Measurements from ENCODE around the gene GPSM3. TPM values are rescaled to one million over a fixed set of nuclear protein-coding genes. Genes with fewer than 3 reads are reported as not detected.
"Not testable (repeated sequence)": the region's sequence is repeated elsewhere in the genome, so short reads cannot be mapped to it uniquely, and the experiment has no call there.

GPSM3 gene
- total RNA-seq, 2 donors from 2014 or later, result 84.9 to 151 TPM

GRCh38 chr6:32191696-32192607 lies 491 bp downstream of the GPSM3 start:
- ATAC-seq (no peak), DNase-seq (ENCODE audit: low spot score in 2 of 2) (peak in 1 of 2 donors; percentile 69)
- no peaks in the 10 kb centered on the region for H3K9me3 Mint-ChIP-seq
- peak overlapping the region; percentile 94 to 97 for H3K27ac Mint-ChIP-seq
- peaks cover 37 to 41% of the 10 kb centered on the region in 2 donors for H3K36me3 Mint-ChIP-seq

GRCh38 chr6:32190911-32191677 lies 1.3 kb downstream of the GPSM3 start:
- DNase-seq (ENCODE audit: low spot score in 2 of 2), result no peak
- Mint-ChIP-seq H3K27ac (peak overlapping the region; percentile 94 to 97), H3K36me3 (peaks cover 45 to 50% of the 10 kb centered on the region in 2 donors), H3K9me3 (no peaks in the 10 kb centered on the region)
- ATAC-seq, result no peak

GRCh38 chr6:32190054-32190851 lies 2.2 kb downstream of the GPSM3 start, which contains the start of gene PBX2:
Gene PBX2, minus strand, starts transcription at chr6:32190202. Its CDS starts 287 bp downstream, at chr6:32189915.
- DNase-seq (ENCODE audit: low spot score in 2 of 2), result peak; percentile 64 to 77
- peak; percentile 65 to 72 for ATAC-seq
- peaks cover 45 to 57% of the 10 kb centered on the region in 2 donors for H3K36me3 Mint-ChIP-seq
- H3K9me3 Mint-ChIP-seq, result no peaks in the 10 kb centered on the region
- H3K27ac Mint-ChIP-seq, result peak within 1 kb of the TSS; percentile 94 to 97

- H3K36me3 Mint-ChIP-seq, result peaks cover 45 to 57% of the 10 kb centered on the region in 2 donors
- H3K9me3 Mint-ChIP-seq, result no peaks in the 10 kb centered on the region
- H3K27ac Mint-ChIP-seq, result peak overlapping the region in 1 of 2 donors; percentile 94
- DNase-seq (ENCODE audit: low spot score in 2 of 2), result no peak
- no peak for ATAC-seq
These were observed 2.7 kb downstream of the GPSM3 start for GRCh38 chr6:32189742-32190053.

GRCh38 chr6:32189069-32189741 lies 3.2 kb downstream of the GPSM3 start:
- no peaks in the 10 kb centered on the region for H3K9me3 Mint-ChIP-seq
- peak overlapping the region; percentile 94 to 95 for H3K27ac Mint-ChIP-seq
- DNase-seq (ENCODE audit: low spot score in 2 of 2) (no peak), ATAC-seq (no peak)
- H3K36me3 Mint-ChIP-seq, result peaks cover 45 to 57% of the 10 kb centered on the region in 2 donors

GRCh38 chr6:32188381-32189068 lies 3.9 kb downstream of the GPSM3 start:
- DNase-seq (ENCODE audit: low spot score in 2 of 2), result no peak
- ATAC-seq, result no peak
- H3K36me3 Mint-ChIP-seq, result peaks cover 45 to 57% of the 10 kb centered on the region in 2 donors
- peak overlapping the region; percentile 94 to 95 for H3K27ac Mint-ChIP-seq
- no peaks in the 10 kb centered on the region for H3K9me3 Mint-ChIP-seq

- peaks cover 45 to 57% of the 10 kb centered on the region in 2 donors for H3K36me3 Mint-ChIP-seq
- not testable (repeated sequence) for ATAC-seq; H3K9me3 Mint-ChIP-seq; DNase-seq (ENCODE audit: low spot score in 2 of 2)
- H3K27ac Mint-ChIP-seq, result peak overlapping the region; percentile 94 to 95
These were observed 4.6 kb downstream of the GPSM3 start for GRCh38 chr6:32187725-32188380.

- no peaks in the 10 kb centered on the region for H3K9me3 Mint-ChIP-seq
- peak overlapping the region; percentile 94 for H3K27ac Mint-ChIP-seq
- no peak for DNase-seq (ENCODE audit: low spot score in 2 of 2)
- ATAC-seq, result no peak
- peaks cover 45 to 51% of the 10 kb centered on the region in 2 donors for H3K36me3 Mint-ChIP-seq
These were observed 5.3 kb downstream of the GPSM3 start for GRCh38 chr6:32187009-32187709.

GRCh38 chr6:32186151-32186840 lies 6.1 kb downstream of the GPSM3 start:
- Mint-ChIP-seq H3K27ac (peak overlapping the region; percentile 94), H3K36me3 (peaks cover 37 to 43% of the 10 kb centered on the region in 2 donors)
- not testable (repeated sequence) for H3K9me3 Mint-ChIP-seq; DNase-seq (ENCODE audit: low spot score in 2 of 2)
- ATAC-seq, result peak in 1 of 2 donors; percentile 3

- H3K9me3 Mint-ChIP-seq; DNase-seq (ENCODE audit: low spot score in 2 of 2): not testable (repeated sequence)
- peaks cover 33 to 43% of the 10 kb centered on the region in 2 donors for H3K36me3 Mint-ChIP-seq
- peak overlapping the region; percentile 92 to 94 for H3K27ac Mint-ChIP-seq
- ATAC-seq, result peak; percentile 45 to 60
These were observed 6.7 kb downstream of the GPSM3 start for GRCh38 chr6:32185681-32186131.

GRCh38 chr6:32184084-32184640 lies 8.3 kb downstream of the GPSM3 start, which contains the start of gene AGER:
Gene AGER, minus strand, starts transcription at chr6:32184253. Its CDS starts 31 bp downstream, at chr6:32184222.
- DNase-seq (ENCODE audit: low spot score in 2 of 2) (no peak), ATAC-seq (no peak)
- Mint-ChIP-seq H3K36me3 (peaks cover 38 to 52% of the 10 kb centered on the region in 2 donors), H3K9me3 (no peaks in the 10 kb centered on the region), H3K27ac (peak within 1 kb of the TSS in 1 of 2 donors; percentile 57)

GRCh38 chr6:32183483-32184083 lies 8.9 kb downstream of the GPSM3 start:
- Mint-ChIP-seq H3K27ac (peak overlapping the region in 1 of 2 donors; percentile 57), H3K9me3 (no peaks in the 10 kb centered on the region), H3K36me3 (peaks cover 38 to 52% of the 10 kb centered on the region in 2 donors)
- DNase-seq (ENCODE audit: low spot score in 2 of 2) (no peak), ATAC-seq (no peak)

- Mint-ChIP-seq H3K9me3 (no peaks in the 10 kb centered on the region), H3K36me3 (peaks cover 36 to 52% of the 10 kb centered on the region in 2 donors), H3K27ac (peak overlapping the region; percentile 57 to 69)
- DNase-seq (ENCODE audit: low spot score in 2 of 2) (no peak), ATAC-seq (no peak)
These were observed 9.4 kb downstream of the GPSM3 start for GRCh38 chr6:32183030-32183429.

Data from activated naive CD4-positive, alpha-beta T cell treated with anti-CD3 and anti-CD28 coated beads, Interleukin-2, amount 50 U/mL, for 72 hours (primary cell).